ENCODE data around the gene GNAI1.

The GNAI1 gene

DNA sequence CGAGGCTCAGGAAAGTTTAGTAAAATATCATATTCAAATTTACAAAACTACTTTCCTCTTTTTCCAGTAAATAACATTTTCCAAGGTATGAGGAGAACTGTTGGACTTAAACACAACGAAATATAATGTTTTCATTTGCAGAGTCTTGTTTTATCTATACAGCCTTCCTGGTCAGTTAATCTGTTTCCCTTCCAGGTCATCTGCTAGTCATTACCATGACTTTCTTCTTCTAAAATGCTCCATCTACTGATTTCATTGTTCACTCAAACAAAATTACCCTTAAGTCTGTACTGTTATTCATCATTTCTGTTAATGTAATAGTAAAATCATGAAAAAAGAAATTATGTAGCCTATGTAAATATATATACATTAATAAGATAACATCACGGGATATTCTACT, 69.8 kb downstream of the GNAI1 start:
- Histone ChIP-seq H3K4me1 (ENCODE audit: insufficient read depth, low read length) (no peaks in the 10 kb centered on the region), H3K4me2 (ENCODE audit: insufficient read depth, low read length) (no peak overlapping the region), H3K79me2 (ENCODE audit: insufficient read depth, low read length) (no peaks in the 10 kb centered on the region), H3K36me3 (ENCODE audit: insufficient read depth, low read length) (no peaks in the 10 kb centered on the region), H4K20me1 (ENCODE audit: insufficient read depth, low read length) (no peaks in the 10 kb centered on the region), H2AFZ (ENCODE audit: low read depth, low read length) (no peak overlapping the region), H3K9me3 (ENCODE audit: insufficient read depth, low read length, severe bottlenecking) (no peaks in the 10 kb centered on the region), H3K9ac (ENCODE audit: low read depth, low read length) (no peak overlapping the region), H3K27ac (ENCODE audit: low read length) (no peak overlapping the region), H3K27me3 (ENCODE audit: insufficient read depth, low read length, poor library complexity) (no peaks in the 10 kb centered on the region), H3K4me3 (ENCODE audit: low read depth in 1 of 2, low read length in 2 of 2) (no peak overlapping the region)
- DNase-seq: no peak
- no peak for TF ChIP-seq EZH2 (IDR thresholded peaks at IDR 0.05; ENCODE audit: borderline replicate concordance, low read depth, low read length, severe bottlenecking)
- TF ChIP-seq, protein P1, sequence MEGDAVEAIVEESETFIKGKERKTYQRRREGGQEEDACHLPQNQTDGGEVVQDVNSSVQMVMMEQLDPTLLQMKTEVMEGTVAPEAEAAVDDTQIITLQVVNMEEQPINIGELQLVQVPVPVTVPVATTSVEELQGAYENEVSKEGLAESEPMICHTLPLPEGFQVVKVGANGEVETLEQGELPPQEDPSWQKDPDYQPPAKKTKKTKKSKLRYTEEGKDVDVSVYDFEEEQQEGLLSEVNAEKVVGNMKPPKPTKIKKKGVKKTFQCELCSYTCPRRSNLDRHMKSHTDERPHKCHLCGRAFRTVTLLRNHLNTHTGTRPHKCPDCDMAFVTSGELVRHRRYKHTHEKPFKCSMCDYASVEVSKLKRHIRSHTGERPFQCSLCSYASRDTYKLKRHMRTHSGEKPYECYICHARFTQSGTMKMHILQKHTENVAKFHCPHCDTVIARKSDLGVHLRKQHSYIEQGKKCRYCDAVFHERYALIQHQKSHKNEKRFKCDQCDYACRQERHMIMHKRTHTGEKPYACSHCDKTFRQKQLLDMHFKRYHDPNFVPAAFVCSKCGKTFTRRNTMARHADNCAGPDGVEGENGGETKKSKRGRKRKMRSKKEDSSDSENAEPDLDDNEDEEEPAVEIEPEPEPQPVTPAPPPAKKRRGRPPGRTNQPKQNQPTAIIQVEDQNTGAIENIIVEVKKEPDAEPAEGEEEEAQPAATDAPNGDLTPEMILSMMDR (IDR thresholded peaks at IDR 0.05; ENCODE audit: borderline replicate concordance, extremely low read depth, low read length, poor library complexity, severe bottlenecking): no peak
- ATAC-seq (ENCODE audit: insufficient read depth, low read depth): no peak

DNA sequence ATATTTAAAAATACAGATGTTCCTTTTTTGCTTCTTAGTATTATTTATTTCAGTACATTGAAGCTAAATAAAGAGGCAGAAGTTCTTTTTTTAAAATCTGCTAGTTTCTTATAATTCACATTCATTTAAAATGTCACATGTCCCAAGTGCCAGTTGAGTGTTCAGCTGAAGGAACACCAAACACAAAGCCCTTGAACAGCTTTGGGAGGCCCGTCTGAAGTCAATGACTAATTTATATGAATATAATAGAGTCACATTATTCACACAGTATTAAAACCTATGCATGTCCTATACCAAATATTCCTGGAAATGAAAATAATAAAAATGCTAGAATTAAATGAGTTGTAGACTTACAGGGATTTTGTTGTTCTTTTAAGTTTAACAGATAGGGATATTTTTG, 70.3 kb downstream of the GNAI1 start:
- no peak for DNase-seq
- Histone ChIP-seq H3K4me3 (ENCODE audit: low read depth in 1 of 2, low read length in 2 of 2) (no peak overlapping the region), H3K4me1 (ENCODE audit: insufficient read depth, low read length) (no peaks in the 10 kb centered on the region), H3K79me2 (ENCODE audit: insufficient read depth, low read length) (no peaks in the 10 kb centered on the region), H3K36me3 (ENCODE audit: insufficient read depth, low read length) (no peaks in the 10 kb centered on the region), H3K27ac (ENCODE audit: low read length) (no peak overlapping the region), H2AFZ (ENCODE audit: low read depth, low read length) (no peak overlapping the region), H3K9me3 (ENCODE audit: insufficient read depth, low read length, severe bottlenecking) (no peaks in the 10 kb centered on the region), H3K9ac (ENCODE audit: low read depth, low read length) (no peak overlapping the region), H3K4me2 (ENCODE audit: insufficient read depth, low read length) (no peak overlapping the region), H3K27me3 (ENCODE audit: insufficient read depth, low read length, poor library complexity) (no peaks in the 10 kb centered on the region), H4K20me1 (ENCODE audit: insufficient read depth, low read length) (no peaks in the 10 kb centered on the region)
- ATAC-seq (ENCODE audit: insufficient read depth, low read depth): no peak
- TF ChIP-seq, protein P1 (IDR thresholded peaks at IDR 0.05; ENCODE audit: borderline replicate concordance, extremely low read depth, low read length, poor library complexity, severe bottlenecking): no peak
- TF ChIP-seq EZH2 (IDR thresholded peaks at IDR 0.05; ENCODE audit: borderline replicate concordance, low read depth, low read length, severe bottlenecking): no peak

DNA sequence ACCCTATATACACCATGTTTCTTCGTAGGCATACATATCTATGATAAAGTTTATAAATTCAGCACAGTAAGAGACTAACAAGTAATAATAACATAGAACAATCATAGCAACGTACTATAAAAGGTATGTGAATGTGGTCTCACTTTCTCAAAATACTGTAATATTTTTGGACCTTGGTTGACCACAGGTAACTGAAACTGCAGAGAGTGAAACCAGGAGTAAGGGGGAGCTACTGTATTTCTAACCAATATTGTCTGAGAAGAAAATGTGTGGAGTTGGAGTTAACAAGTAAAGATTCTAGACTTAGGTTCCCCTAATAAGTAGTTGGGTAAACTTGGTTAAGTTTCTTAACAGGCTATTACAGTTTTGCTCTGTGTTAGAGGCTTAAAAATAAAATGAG, 72.1 kb downstream of the GNAI1 start:
- Histone ChIP-seq H3K4me2 (ENCODE audit: insufficient read depth, low read length) (no peak overlapping the region), H3K79me2 (ENCODE audit: insufficient read depth, low read length) (no peaks in the 10 kb centered on the region), H3K9ac (ENCODE audit: low read depth, low read length) (no peak overlapping the region), H2AFZ (ENCODE audit: low read depth, low read length) (no peak overlapping the region), H3K4me1 (ENCODE audit: insufficient read depth, low read length) (no peaks in the 10 kb centered on the region), H3K9me3 (ENCODE audit: insufficient read depth, low read length, severe bottlenecking) (no peaks in the 10 kb centered on the region), H3K27ac (ENCODE audit: low read length) (no peak overlapping the region), H4K20me1 (ENCODE audit: insufficient read depth, low read length) (no peaks in the 10 kb centered on the region), H3K4me3 (ENCODE audit: low read depth in 1 of 2, low read length in 2 of 2) (no peak overlapping the region), H3K27me3 (ENCODE audit: insufficient read depth, low read length, poor library complexity) (no peaks in the 10 kb centered on the region), H3K36me3 (ENCODE audit: insufficient read depth, low read length) (no peaks in the 10 kb centered on the region)
- TF ChIP-seq, protein P1 (IDR thresholded peaks at IDR 0.05; ENCODE audit: borderline replicate concordance, extremely low read depth, low read length, poor library complexity, severe bottlenecking): no peak
- no peak for TF ChIP-seq EZH2 (IDR thresholded peaks at IDR 0.05; ENCODE audit: borderline replicate concordance, low read depth, low read length, severe bottlenecking)
- no peak for DNase-seq
- no peak for ATAC-seq (ENCODE audit: insufficient read depth, low read depth)

DNA sequence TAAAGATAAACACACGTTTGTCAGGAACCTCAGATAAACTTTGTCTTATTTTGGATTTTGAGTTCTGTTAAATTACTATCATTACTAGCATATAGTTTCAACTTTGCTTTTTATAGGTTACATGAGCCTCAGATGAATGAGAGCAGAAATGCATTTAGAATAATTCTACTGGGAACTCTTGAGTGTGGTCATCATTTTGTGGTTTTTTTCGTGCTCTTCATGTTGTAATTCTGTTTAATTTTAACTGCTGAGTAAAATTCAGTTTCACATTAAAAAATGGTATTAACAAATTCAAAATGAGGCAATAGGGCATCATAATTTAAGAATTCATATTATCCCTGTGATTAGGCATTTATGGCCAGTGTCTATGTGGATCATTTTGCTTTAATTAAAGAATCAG, 72.9 kb downstream of the GNAI1 start:
- H3K79me2 ChIP-seq (ENCODE audit: insufficient read depth, low read length): no peaks in the 10 kb centered on the region
- ATAC-seq (ENCODE audit: insufficient read depth, low read depth) (no peak), DNase-seq (no peak)
- no peak overlapping the region for H3K4me2 ChIP-seq (ENCODE audit: insufficient read depth, low read length)
- H3K9me3 ChIP-seq (ENCODE audit: insufficient read depth, low read length, severe bottlenecking): no peaks in the 10 kb centered on the region
- no peaks in the 10 kb centered on the region for H4K20me1 ChIP-seq (ENCODE audit: insufficient read depth, low read length)
- H3K4me3 ChIP-seq (ENCODE audit: low read depth in 1 of 2, low read length in 2 of 2): no peak overlapping the region
- H3K4me1 ChIP-seq (ENCODE audit: insufficient read depth, low read length): no peaks in the 10 kb centered on the region
- no peak overlapping the region for H3K27ac ChIP-seq (ENCODE audit: low read length)
- no peaks in the 10 kb centered on the region for H3K27me3 ChIP-seq (ENCODE audit: insufficient read depth, low read length, poor library complexity)
- H2AFZ ChIP-seq (ENCODE audit: low read depth, low read length): no peak overlapping the region
- H3K36me3 ChIP-seq (ENCODE audit: insufficient read depth, low read length): no peaks in the 10 kb centered on the region
- TF ChIP-seq EZH2 (IDR thresholded peaks at IDR 0.05; ENCODE audit: borderline replicate concordance, low read depth, low read length, severe bottlenecking): no peak
- TF ChIP-seq, protein P1 (IDR thresholded peaks at IDR 0.05; ENCODE audit: borderline replicate concordance, extremely low read depth, low read length, poor library complexity, severe bottlenecking): no peak
- no peak overlapping the region for H3K9ac ChIP-seq (ENCODE audit: low read depth, low read length)
